Gastrocnemius medialis (tissue), 4 donors: Measurements from ENCODE around the gene TMEM158.

ENCODE experiments used
- POLR2A ChIP-seq, 2 donors: fragments of 450-650 bp; IDR thresholded peaks; one replicate each; pipeline ENCODE4 v1.6.1; 2017; ENCODE audit warnings: antibody characterized with exemption in 2 of 2, mild to moderate bottlenecking in 2 of 2, moderate library complexity in 2 of 2
- TF ChIP-seq, protein P1 (sequence below), 5 experiments: fragments of 450-650 bp in 3 of 5; fragments of 200-600 bp in 2 of 5; sonication (generic) in 2 of 5; IDR thresholded peaks in 4 of 5; conservative IDR thresholded peaks in 1 of 5; 1 replicate in 4 of 5; 2 replicates in 1 of 5; pipeline ENCODE4 v1.5.1; 2016 to 2019; ENCODE audit warnings: antibody characterized with exemption in 5 of 5, mild to moderate bottlenecking in 3 of 5, moderate library complexity in 3 of 5

DNA sequence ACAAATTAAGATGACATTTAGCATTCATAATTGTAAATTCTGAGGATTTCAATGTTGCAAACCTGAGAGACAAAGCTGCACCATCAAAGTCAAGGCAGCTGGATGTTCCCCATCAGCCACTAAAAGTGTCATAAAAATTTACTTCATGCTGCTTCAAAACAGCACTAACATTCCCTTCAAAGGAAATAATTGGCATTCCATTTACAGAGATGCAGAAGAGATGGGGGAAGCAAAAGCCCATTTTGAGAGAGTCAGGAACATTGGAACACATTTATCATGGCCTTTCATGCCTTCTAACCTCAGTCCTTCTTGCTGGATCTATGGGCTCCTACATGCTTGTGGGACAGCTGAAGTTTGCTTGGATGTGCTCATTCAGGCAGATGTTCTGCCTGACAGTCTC is 6.4 kb upstream of the TMEM158 start:
- TF ChIP-seq, protein P1, sequence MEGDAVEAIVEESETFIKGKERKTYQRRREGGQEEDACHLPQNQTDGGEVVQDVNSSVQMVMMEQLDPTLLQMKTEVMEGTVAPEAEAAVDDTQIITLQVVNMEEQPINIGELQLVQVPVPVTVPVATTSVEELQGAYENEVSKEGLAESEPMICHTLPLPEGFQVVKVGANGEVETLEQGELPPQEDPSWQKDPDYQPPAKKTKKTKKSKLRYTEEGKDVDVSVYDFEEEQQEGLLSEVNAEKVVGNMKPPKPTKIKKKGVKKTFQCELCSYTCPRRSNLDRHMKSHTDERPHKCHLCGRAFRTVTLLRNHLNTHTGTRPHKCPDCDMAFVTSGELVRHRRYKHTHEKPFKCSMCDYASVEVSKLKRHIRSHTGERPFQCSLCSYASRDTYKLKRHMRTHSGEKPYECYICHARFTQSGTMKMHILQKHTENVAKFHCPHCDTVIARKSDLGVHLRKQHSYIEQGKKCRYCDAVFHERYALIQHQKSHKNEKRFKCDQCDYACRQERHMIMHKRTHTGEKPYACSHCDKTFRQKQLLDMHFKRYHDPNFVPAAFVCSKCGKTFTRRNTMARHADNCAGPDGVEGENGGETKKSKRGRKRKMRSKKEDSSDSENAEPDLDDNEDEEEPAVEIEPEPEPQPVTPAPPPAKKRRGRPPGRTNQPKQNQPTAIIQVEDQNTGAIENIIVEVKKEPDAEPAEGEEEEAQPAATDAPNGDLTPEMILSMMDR (IDR thresholded peaks at IDR 0.05 in 4 of 5, conservative IDR thresholded peaks at IDR 0.05 in 1 of 5): no peak
- no peak for TF ChIP-seq POLR2A (IDR thresholded peaks at IDR 0.05)
